IMR-90 (cell line): ENCODE data around the gene RIF1. TPM values are rescaled to one million over a fixed set of nuclear protein-coding genes. Genes with fewer than 3 reads are reported as not detected.
A peak's percentile ranks its signal among the peaks of the same experiment; 100 is the strongest.

Experiments
- ATAC-seq: fragments of 200-7000 bp; cut with Tn5 transposase; 2 replicates; pipeline ENCODE4 v1.9.1; 2020; ENCODE audit warnings: low read depth, mild to moderate bottlenecking, moderate library complexity
- BruUV-seq: library from RNA; stranded (reverse); fragments of 400-500 nt; replicated peaks from 2 replicates; lab custom pipeline; 2021; lab: Mats Ljungman, UMichigan
- CTCF ChIA-PET: fragments of 300-600 bp; formaldehyde crosslinking; extraction: SDS; loops from one replicate; lab custom pipeline; 2021; ENCODE audit warnings: antibody characterized with exemption; lab: Yijun Ruan, JAX
- POLR2A ChIA-PET: fragments of 300-600 bp; sonication (Branson Sonifier 250); formaldehyde crosslinking; loops from one replicate; lab custom pipeline; 2022; ENCODE audit warnings: antibody characterized with exemption; ENCODE audit not compliant: unreplicated experiment; lab: Charles Lee
- DNase-seq: peaks from one replicate; pipeline ENCODE4 v3.0.0; 2013
- H2AFZ ChIP-seq: replicated peaks from 2 replicates; pipeline ENCODE3; 2013; ENCODE audit warnings: low read length, mild to moderate bottlenecking; ENCODE audit not compliant: poor library complexity
- H2AK5ac ChIP-seq: 2 replicates; pipeline ENCODE4 v1.6.1; 2013; ENCODE audit warnings: low read depth, low read length, inconsistent platforms
- H2AK9ac ChIP-seq: replicated peaks from 2 replicates; pipeline ENCODE3; 2013; ENCODE audit warnings: mild to moderate bottlenecking, low read depth, low read length, moderate library complexity; ENCODE audit not compliant: poor library complexity
- H2BK120ac ChIP-seq: 2 replicates; pipeline ENCODE4 v1.6.1; 2013; ENCODE audit warnings: low read depth, low read length, inconsistent platforms
- H2BK15ac ChIP-seq: 3 replicates; pipeline ENCODE4 v1.6.1; 2013; ENCODE audit warnings: low read depth, low read length, inconsistent platforms
- H2BK20ac ChIP-seq: 2 replicates; pipeline ENCODE4 v1.6.1; 2013; ENCODE audit warnings: low read depth, mild to moderate bottlenecking, inconsistent platforms, low read length, moderate library complexity
- H2BK5ac ChIP-seq: 2 replicates; pipeline ENCODE4 v1.6.1; 2013; ENCODE audit warnings: mild to moderate bottlenecking, low read depth, low read length, inconsistent platforms; ENCODE audit not compliant: poor library complexity, severe bottlenecking
- H3K14ac ChIP-seq: replicated peaks from 2 replicates; pipeline ENCODE4 v1.6.1; 2013; ENCODE audit warnings: low read depth, low read length, inconsistent platforms
- H3K18ac ChIP-seq: 2 replicates; pipeline ENCODE4 v1.6.1; 2013; ENCODE audit warnings: low read depth, low read length, control low read depth
- H3K23ac ChIP-seq: 2 replicates; pipeline ENCODE4 v1.6.1; 2013; ENCODE audit warnings: low read depth, low read length, inconsistent platforms
- H3K27ac ChIP-seq: 2 replicates; pipeline ENCODE4 v1.5.1; 2013; ENCODE audit warnings: mild to moderate bottlenecking, control low read depth, low read length; ENCODE audit not compliant: insufficient read depth
- H3K27me3 ChIP-seq: 2 replicates; pipeline ENCODE4 v1.6.1; 2013; ENCODE audit warnings: low read length; ENCODE audit not compliant: control insufficient read depth, insufficient read depth
- H3K36me3 ChIP-seq: 2 replicates; pipeline ENCODE4 v1.6.1; 2013; ENCODE audit warnings: low read length, mixed read lengths; ENCODE audit not compliant: control insufficient read depth, insufficient read depth
- H3K4ac ChIP-seq: 2 replicates; pipeline ENCODE4 v1.6.1; 2013; ENCODE audit warnings: low read depth, low read length, inconsistent platforms
- H3K4me1 ChIP-seq: 2 replicates; pipeline ENCODE4 v1.6.1; 2013; ENCODE audit warnings: low read length, mixed read lengths; ENCODE audit not compliant: control insufficient read depth, insufficient read depth
- H3K4me2 ChIP-seq: 2 replicates; pipeline ENCODE4 v1.6.1; 2013; ENCODE audit warnings: low read depth, mild to moderate bottlenecking, control low read depth, low read length, moderate library complexity
- H3K4me3 ChIP-seq: 2 replicates; pipeline ENCODE4 v1.5.1; 2013; ENCODE audit warnings: low read depth, mild to moderate bottlenecking, control low read depth, low read length, moderate library complexity; ENCODE audit not compliant: insufficient read depth
- H3K56ac ChIP-seq: 2 replicates; pipeline ENCODE4 v1.6.1; 2013; ENCODE audit warnings: low read length, inconsistent platforms; ENCODE audit not compliant: insufficient read depth; ENCODE audit errors: extremely low read depth
- H3K79me1 ChIP-seq, 2 experiments: 2 replicates each; pipeline ENCODE4 v1.6.1; 2013; ENCODE audit warnings: low read length in 2 of 2, inconsistent platforms in 1 of 2, low read depth in 1 of 2
- H3K9ac ChIP-seq: 2 replicates; pipeline ENCODE4 v1.6.1; 2013; ENCODE audit warnings: low read depth, low read length, control low read depth
- H3K9me1 ChIP-seq: 2 replicates; pipeline ENCODE4 v1.6.1; 2013; ENCODE audit warnings: low read length, inconsistent platforms; ENCODE audit not compliant: insufficient read depth
- H3K9me3 ChIP-seq: 2 replicates; pipeline ENCODE4 v1.6.1; 2013; ENCODE audit warnings: low read length; ENCODE audit not compliant: control insufficient read depth, insufficient read depth
- H4K20me1 ChIP-seq: 2 replicates; pipeline ENCODE4 v1.6.1; 2013; ENCODE audit warnings: low read length, inconsistent platforms; ENCODE audit not compliant: insufficient read depth
- H4K5ac ChIP-seq: 2 replicates; pipeline ENCODE4 v1.6.1; 2013; ENCODE audit warnings: mild to moderate bottlenecking, low read depth, low read length, control low read depth
- H4K8ac ChIP-seq, 2 experiments: 2 replicates each; pipeline ENCODE4 v1.6.1; 2013; ENCODE audit warnings: low read depth in 2 of 2, low read length in 2 of 2, control low read depth in 1 of 2, inconsistent platforms in 1 of 2
- H4K91ac ChIP-seq: 2 replicates; pipeline ENCODE4 v1.6.1; 2013; ENCODE audit warnings: low read depth, low read length, inconsistent platforms; ENCODE audit not compliant: insufficient read depth
- BHLHE40 ChIP-seq: fragments of 150-350 bp; IDR thresholded peaks from 2 replicates; pipeline ENCODE4 v1.6.1; 2016; ENCODE audit warnings: mild to moderate bottlenecking, low read depth, low read length
- CEBPB ChIP-seq: IDR thresholded peaks from 2 replicates; pipeline ENCODE4 v1.6.1; 2012; ENCODE audit warnings: low read depth, low read length, improper control_type of control experiment
- CHD1 ChIP-seq: IDR thresholded peaks from 2 replicates; pipeline ENCODE4 v1.6.1; 2012; ENCODE audit warnings: low read depth, low read length, improper control_type of control experiment
- ELK1 ChIP-seq: fragments of 150-350 bp; IDR thresholded peaks from 2 replicates; pipeline ENCODE4 v1.6.1; 2016; ENCODE audit warnings: low read depth, mild to moderate bottlenecking, low read length, moderate library complexity, borderline replicate concordance
- FOS ChIP-seq: fragments of 150-350 bp; IDR thresholded peaks from 2 replicates; pipeline ENCODE4 v1.6.1; 2016; ENCODE audit warnings: low read depth, low read length
- MAZ ChIP-seq: IDR thresholded peaks from 2 replicates; pipeline ENCODE4 v1.6.1; 2012; ENCODE audit warnings: low read depth, mild to moderate bottlenecking, low read length, improper control_type of control experiment, moderate library complexity, borderline replicate concordance
- MXI1 ChIP-seq: IDR thresholded peaks from 2 replicates; pipeline ENCODE4 v1.6.1; 2012; ENCODE audit warnings: low read depth, mild to moderate bottlenecking, low read length, moderate library complexity, borderline replicate concordance
- NFE2L2 ChIP-seq: fragments of 150-350 bp; IDR thresholded peaks from 2 replicates; pipeline ENCODE4 v1.6.1; 2016; ENCODE audit warnings: low read depth, mild to moderate bottlenecking, low read length
- POLR2A ChIP-seq: IDR thresholded peaks from 2 replicates; pipeline ENCODE4 v1.6.1; 2012; ENCODE audit warnings: mild to moderate bottlenecking, low read depth, low read length
- RAD21 ChIP-seq: IDR thresholded peaks from 2 replicates; pipeline ENCODE4 v1.6.1; 2012; ENCODE audit warnings: low read length, improper control_type of control experiment
- RCOR1 ChIP-seq: IDR thresholded peaks from 2 replicates; pipeline ENCODE4 v1.6.1; 2012; ENCODE audit warnings: mild to moderate bottlenecking, low read length, improper control_type of control experiment; ENCODE audit not compliant: insufficient replicate concordance
- RFX5 ChIP-seq: IDR thresholded peaks from 2 replicates; pipeline ENCODE4 v1.8.0; 2012; ENCODE audit warnings: low read depth, mild to moderate bottlenecking, low read length, moderate library complexity
- SMC3 ChIP-seq: fragments of 150-350 bp; IDR thresholded peaks from 2 replicates; pipeline ENCODE4 v1.6.1; 2016; ENCODE audit warnings: low read depth, mild to moderate bottlenecking, antibody characterized with exemption, low read length, moderate library complexity
- USF2 ChIP-seq: fragments of 150-350 bp; IDR thresholded peaks from 2 replicates; pipeline ENCODE4 v1.6.1; 2017; ENCODE audit warnings: mild to moderate bottlenecking, antibody characterized with exemption, low read length, low read depth
- WGBS, 2 experiments: methylation state at CpG; one replicate each; pipeline versions ENCODE4 v1.1.5 to v1.1.7; 2013; ENCODE audit warnings: missing lambda C conversion rate in 2 of 2; ENCODE audit not compliant: insufficient read length in 1 of 2; ENCODE audit errors: extremely low coverage in 2 of 2; 5-methylcytosine and 5-hydroxymethylcytosine counted together
- dilution Hi-C: fragments of 300-500 bp; cut with HindIII; formaldehyde crosslinking; loops from one replicate; pipeline ENCODE4 v1.14.3; 2018; ENCODE audit warnings: low sequenced_read_pairs; ENCODE audit not compliant: unreplicated experiment
- in situ Hi-C: fragments of 300-500 bp; cut with MboI; formaldehyde crosslinking; loops from 3 replicates; pipeline ENCODE4 v1.14.3; 2019; ENCODE audit warnings: low sequenced_read_pairs, inconsistent platforms, mixed read lengths
- intact Hi-C: fragments of 100-400 bp; cut with micrococcal nuclease; formaldehyde crosslinking; loops from 2 replicates; pipeline ENCODE4 v1.10.0; 2022
- polyA plus RNA-seq, 3 experiments: library from polyadenylated mRNA; depleted of rRNA; stranded (reverse); fragments of >200 nt; gene quantifications; 2 replicates each; pipeline ENCODE4 v1.2.3, GENCODE V29; 2012; ENCODE audit warnings: low replicate concordance in 1 of 3
- total RNA-seq: library from RNA; depleted of rRNA; stranded (reverse); fragments of >200 nt; gene quantifications from 2 replicates; pipeline ENCODE4 v1.2.3, GENCODE V29; 2012

Gene RIF1
- total and polyA plus RNA-seq, 2 of the 4 experiments (the other 2 are of a cell fraction) = 4.3 to 43.9 TPM

GRCh38 chr2:151410485-151410834 lies 758 bp downstream of the RIF1 start:
- H2BK15ac ChIP-seq = no peak overlapping the region
- H3K4ac ChIP-seq = peak overlapping the region; percentile 90
- no TSS peak for BruUV-seq

More at GRCh38 chr2:151410485-151410834, 758 bp downstream of the RIF1 start:
- H3K27me3 ChIP-seq = no peaks in the 10 kb centered on the region
- peaks cover 11% of the 10 kb centered on the region for H4K20me1 ChIP-seq
- intact Hi-C loops = loop anchor here (1.0 kb wide), 2 partner anchors 53 to 121 kb away; partner anchors contain the start of genes NMI and TNFAIP6
- no peak overlapping the region for H2BK20ac ChIP-seq
- peak overlapping the region; percentile 48 for H3K14ac ChIP-seq
- peaks cover 13% of the 10 kb centered on the region for H3K36me3 ChIP-seq
- ATAC-seq (peak; percentile 7; the same call in 1 of the 2 replicates), DNase-seq (peak; percentile 5)
- H2AFZ ChIP-seq = peak overlapping the region; percentile 97
- in situ Hi-C loops = loop anchor here (10.0 kb wide), 2 partner anchors 116 to 146 kb away; partner anchors contain the start of gene RBM43
- peak overlapping the region; percentile 91 for H3K27ac ChIP-seq
- CTCF ChIA-PET = interaction anchor here (0.6 kb wide), 2 partner anchors 17 to 1605 kb away, joined by 6 read pairs; no protein-coding TSS in a partner anchor
- H3K9me3 ChIP-seq = no peaks in the 10 kb centered on the region
- peak overlapping the region; percentile 87 for H3K4me3 ChIP-seq
- H3K9ac ChIP-seq = peak overlapping the region; percentile 88
- H3K23ac ChIP-seq = peak overlapping the region; percentile 91
- WGBS, 2 experiments = 0% methylated on average over 12 of the region's 21 CpGs; no CpG with 5 or more reads in 1 of the 2 experiments
- no peak overlapping the region for H2BK120ac ChIP-seq
- H2AK9ac ChIP-seq = peak overlapping the region; percentile 98
- POLR2A ChIA-PET = interaction anchor here (0.6 to 0.7 kb wide), 2 partner anchors 122 to 150 kb away, joined by 3 to 14 read pairs; no protein-coding TSS in a partner anchor
- H3K4me1 ChIP-seq = no peaks in the 10 kb centered on the region
- dilution Hi-C loops = no loop called here
- peak overlapping the region; percentile 72 for H2AK5ac ChIP-seq
- H3K4me2 ChIP-seq = peak overlapping the region; percentile 91
- H3K79me1 ChIP-seq = peaks cover 0 to 22% of the 10 kb centered on the region in 2 experiments
- H3K18ac ChIP-seq = peak overlapping the region; percentile 61; the same call in 1 of the 2 replicates
- peak overlapping the region; percentile 80 for H2BK5ac ChIP-seq
- peak overlapping the region; percentile 42 for H4K5ac ChIP-seq
- TF ChIP-seq RCOR1 = no peak
- TF ChIP-seq SMC3 = no peak
- TF ChIP-seq USF2 = no peak
- TF ChIP-seq MXI1 = peak; percentile 56
- TF ChIP-seq RFX5 = no peak
- TF ChIP-seq CHD1 = no peak
- TF ChIP-seq NFE2L2 = no peak
- no peak for TF ChIP-seq CEBPB
- no peak for TF ChIP-seq POLR2A
- TF ChIP-seq BHLHE40 = no peak
- no peak for TF ChIP-seq ELK1
- TF ChIP-seq FOS = no peak
- 0 out of 2 replicates have a peak, but pooled peaks have one; percentile 2 for TF ChIP-seq RAD21
- TF ChIP-seq MAZ = no peak
- H3K9me1 ChIP-seq = peaks cover 4% of the 10 kb centered on the region; the same call in 1 of the 2 replicates
- peak overlapping the region; percentile 78 for H4K91ac ChIP-seq
- H4K8ac ChIP-seq = peak overlapping the region; percentile 46 to 67; a peak in 3 of 4 replicates
- peak overlapping the region; percentile 59 for H3K56ac ChIP-seq
